EH (cell line): ENCODE measurements around the gene RPL29.

Source experiments
- DNase-seq: peaks from one replicate; pipeline ENCODE4 v3.0.0-alpha.2; 2015; ENCODE audit warnings: low read depth

Gene RPL29

DNA sequence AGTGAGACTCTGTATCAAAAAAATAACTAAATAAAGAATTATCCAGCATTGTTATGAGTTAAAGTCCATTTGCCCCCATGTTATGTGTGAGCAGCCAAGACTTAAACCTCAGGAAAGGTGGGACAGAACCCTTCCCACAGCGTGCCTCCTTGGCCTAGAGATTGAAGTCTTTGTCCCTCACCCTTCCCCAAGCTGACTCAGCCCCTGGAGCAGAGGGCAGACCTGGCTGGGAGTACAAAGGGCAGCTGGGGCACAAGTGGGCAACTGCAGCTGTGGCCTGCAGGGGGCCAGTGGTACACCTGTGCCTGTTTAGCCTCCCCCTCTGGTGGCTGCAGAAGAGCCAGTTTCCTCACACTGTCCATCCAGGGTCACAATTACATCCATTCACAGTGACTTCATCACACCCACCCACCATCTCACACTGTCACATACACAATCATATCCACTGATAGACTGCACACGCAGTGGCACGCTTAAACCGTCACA, 13.3 kb downstream of the RPL29 start:
- no peak for DNase-seq

DNA sequence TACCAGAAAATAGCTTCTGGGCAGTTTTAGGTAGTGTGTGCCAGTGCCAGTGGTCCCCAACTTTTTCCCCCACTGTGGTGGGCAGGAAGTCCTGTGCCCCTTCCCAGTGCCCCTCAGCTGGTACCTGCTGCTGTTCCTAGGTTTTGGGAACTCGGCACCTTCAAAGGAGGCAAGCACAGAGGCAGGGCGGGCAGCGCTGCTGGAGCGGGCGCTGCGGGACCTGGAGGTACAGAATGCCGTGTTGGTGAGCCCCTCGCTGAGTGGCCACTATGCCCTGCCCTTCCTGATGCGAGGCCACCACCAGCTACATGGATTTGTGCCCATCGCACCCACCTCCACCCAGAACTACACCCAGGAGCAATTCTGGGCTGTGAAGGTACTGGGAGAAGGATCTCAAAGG, 15.4 kb downstream of the RPL29 start:
- no peak for DNase-seq

DNA sequence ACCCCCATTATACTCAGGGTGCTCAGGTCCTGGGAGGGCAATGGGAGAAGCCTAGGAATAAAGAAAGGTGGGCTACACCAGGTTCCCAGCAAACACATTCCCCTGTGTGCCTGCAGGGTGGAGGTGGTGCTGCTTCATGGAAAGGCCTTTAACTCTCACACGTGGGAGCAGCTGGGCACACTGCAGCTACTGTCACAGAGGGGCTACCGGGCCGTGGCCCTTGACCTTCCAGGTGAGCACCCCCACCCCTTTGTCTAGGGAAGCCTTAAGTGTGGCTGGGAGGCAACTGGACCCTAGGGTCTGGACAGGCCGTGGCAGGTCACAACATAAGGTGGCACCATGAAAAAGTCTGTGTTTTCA, 17.6 kb downstream of the RPL29 start:
- DNase-seq: no peak

DNA sequence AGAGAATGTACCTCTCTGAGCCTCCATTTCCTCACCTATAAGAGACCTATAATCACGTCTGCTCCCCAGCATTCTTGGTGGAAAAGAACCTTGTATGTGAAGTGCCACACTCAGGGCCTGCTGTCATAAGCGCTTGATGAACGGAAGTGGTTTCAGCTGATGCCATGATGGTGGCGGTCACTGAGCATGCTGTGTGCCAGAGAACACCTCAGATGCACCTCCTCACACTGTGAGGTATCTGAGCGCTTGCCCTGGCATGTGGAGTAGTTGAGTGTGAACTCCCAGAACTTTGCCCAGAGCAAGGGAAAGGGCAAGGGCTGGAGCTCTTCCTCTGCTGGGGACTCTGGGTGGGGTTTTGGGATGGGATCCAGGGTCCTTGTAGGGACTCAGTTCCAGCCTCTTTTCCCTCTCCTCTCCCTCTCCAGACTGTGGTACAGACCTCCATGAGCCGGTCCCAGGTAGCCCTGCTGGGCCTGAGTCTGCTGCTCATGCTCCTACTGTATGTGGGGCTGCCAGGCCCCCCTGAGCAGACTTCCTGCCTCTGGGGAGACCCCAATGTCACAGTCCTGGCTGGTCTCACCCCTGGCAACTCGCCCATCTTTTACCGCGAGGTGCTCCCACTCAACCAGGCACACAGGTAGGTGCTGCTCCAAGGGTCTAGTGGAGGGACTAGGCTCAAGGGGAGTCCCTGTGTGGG, 18.1 kb downstream of the RPL29 start:
- DNase-seq: no peak

DNA sequence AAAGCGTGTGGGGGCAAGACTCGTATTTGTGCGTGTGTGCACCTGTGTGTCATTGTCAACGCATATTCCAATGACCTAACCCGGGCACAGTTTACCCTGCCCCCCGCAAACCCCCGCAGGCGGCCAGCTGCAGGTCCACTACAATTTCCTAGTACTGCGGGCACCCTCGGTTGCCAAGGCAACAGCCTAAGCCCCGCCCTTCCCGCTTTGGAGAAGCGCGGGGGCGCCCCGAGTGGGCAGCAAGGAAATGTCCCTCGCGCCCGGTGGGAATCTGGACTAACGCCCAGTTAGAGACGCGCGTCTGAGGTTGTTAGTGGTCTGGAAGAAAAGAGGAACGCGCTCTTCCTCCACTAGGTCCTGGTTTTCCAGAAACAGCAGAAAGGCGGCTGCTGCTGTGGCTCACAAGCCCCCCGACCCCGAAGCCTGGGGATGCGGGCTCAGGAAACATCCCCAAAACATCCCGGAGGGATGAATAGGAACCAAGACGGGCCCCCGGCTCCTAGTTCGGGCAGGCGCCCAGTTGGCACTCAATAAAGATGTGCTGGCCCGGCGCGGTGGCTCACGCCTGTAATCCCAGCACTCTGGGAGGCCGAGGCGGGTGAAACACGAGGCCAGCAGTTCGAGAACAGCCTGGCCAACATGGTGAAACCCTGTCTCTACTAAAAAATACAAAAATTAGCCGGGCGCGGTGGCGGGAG, 19.7 kb downstream of the RPL29 start:
- peak; percentile 73 for DNase-seq

DNA sequence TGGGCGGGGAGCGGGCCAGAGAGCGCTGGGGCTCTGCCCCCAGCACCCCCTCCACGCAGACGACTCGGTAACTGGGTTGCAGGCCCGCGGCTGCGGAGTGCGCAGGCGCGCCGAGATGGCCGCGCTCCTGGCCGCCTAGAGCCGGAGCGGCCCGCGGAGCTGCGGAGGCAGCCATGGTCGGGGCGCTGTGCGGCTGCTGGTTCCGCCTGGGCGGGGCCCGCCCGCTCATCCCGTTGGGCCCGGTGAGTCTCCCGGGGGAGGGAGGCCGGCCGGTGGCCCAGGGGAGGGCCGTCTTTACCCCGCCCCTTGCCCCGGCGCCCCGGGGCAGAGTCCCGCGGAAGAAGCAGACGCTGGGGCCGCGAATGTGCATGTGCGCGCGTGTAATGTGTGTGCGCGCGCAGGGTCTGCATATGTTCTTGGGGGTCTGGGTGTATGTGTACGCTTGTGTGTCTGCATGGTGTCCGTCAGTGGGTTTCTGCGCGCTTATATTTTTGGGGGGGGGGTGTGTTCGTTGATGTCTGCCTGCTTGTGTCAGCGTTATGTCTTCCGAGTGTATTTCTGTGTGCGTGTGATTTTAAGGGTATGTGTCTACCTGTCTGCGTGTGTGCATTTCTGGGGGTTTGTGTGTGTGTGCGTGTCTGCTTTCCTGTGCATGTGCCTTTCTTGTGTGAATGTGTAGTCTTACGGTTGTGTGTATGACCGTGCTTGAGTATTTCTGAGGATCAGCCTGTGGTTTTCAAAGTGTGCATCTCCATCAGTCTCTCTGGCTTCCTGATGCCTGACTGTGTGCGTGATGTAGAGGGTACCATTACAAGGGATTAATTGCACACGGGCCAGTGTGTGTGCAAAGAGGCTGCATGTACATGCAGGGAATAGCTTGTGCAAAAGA, 20.5 kb downstream of the RPL29 start, which contains the start of gene ABHD14A:
Gene ABHD14A, plus strand, starts transcription at position 102 of the 889 bp plus-strand sequence. Its CDS starts 72 bp downstream, at position 174.
- peak; percentile 73 for DNase-seq

DNA sequence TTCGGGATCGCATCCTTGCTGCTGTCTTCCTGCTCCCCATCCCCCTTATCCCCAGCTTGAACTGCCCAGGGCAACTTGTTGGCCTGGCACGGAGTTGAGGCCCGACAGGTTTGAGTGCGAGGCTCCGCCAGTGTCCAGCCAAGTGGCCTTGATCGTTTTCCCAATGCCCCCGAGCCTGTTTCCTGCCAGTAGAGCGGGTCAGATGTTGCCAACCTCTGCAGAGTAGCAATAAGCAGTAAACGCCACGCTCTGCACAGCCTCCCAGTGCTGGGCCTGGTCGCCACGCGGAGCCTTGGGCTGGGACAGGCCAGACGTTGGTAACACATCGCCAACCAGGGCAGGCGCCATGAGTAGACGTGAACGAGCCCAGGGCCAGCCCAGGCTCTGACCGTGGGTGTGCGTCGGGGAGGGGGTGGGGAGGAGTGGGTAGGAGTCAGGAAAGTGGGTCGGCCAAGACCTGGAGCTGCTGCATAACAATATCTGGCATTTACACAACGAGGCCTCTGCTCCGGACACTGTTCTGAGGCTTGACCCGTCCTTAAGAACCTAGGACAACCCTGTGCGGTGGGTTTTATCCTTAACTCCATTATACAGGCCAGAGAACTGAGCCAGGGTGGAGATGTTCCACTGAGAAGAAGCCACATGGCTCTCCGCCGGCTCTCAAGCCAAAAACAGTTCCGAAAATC, 21.3 kb downstream of the RPL29 start:
- DNase-seq: no peak

DNA sequence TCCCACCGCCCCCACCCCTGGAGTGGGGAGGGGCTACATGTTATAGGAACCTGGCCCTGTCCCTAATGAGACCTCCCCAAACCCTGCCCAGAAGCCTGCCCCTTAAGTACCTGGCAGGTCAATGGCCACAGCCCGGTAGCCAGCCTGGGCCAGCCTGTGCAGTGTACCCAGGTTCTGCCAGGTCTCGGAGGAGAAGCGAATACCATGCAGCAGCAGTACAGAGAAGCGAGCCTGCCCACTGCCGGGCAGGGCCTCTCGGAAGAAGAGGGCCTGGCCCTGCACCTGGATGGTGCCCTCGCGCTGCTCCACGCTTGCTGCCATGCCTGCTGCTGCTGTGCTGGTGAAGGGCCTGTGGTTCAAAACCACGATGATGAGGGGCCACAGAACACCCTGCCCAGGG, 24.3 kb downstream of the RPL29 start:
- no peak for DNase-seq

DNA sequence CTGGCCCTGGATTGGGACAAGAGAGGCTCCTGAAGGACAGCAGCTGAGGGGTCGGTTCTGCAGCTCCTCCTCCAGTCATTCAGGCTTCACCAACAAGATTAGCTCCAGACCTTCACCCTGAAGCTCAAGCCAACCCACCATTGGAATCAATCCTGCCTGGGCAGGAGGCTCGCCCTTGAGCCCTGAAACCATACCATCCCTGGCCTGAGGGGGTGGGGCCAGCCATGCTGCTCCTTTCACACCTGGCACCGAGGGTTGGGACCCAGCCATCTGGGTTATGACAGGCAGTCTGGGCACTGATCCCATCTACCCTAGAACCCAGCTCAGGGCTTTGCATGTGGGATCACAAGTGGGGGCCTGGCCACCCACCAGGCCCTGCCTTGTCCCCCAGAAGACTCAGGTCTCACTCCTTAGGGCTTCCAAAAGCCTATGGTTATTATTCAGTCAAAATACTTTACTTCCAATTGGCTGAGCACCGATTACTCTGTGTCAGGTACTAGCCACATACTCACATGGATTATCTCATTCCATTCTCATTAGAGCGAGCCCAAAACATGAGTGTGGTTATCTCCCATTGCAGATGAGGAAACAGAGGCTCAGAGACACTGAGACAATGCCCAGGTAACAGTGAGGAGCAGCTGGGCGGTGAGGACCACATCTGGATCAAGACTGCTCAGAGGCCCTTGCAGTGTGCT, 24.9 kb downstream of the RPL29 start:
- no peak for DNase-seq

DNA sequence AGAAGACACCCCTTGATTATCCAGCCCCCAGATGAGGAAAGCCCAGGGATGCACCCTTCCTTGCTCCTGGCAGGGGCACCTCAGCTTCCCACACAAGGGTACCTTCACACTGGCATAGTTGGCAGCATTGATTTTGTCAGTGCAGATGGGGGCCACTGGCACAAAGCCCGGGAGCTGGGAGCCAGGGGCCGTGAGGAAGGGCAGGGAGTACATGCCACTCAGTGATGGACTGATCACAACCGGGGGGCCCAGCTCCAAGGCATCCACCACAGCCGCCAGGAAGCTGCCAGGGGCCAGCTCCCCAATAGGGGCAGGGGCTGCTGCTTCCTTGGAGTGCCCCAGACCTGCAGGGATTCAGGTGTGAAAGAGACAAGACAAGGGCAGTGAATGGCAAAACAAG, 25.9 kb downstream of the RPL29 start:
- DNase-seq: no peak

DNA sequence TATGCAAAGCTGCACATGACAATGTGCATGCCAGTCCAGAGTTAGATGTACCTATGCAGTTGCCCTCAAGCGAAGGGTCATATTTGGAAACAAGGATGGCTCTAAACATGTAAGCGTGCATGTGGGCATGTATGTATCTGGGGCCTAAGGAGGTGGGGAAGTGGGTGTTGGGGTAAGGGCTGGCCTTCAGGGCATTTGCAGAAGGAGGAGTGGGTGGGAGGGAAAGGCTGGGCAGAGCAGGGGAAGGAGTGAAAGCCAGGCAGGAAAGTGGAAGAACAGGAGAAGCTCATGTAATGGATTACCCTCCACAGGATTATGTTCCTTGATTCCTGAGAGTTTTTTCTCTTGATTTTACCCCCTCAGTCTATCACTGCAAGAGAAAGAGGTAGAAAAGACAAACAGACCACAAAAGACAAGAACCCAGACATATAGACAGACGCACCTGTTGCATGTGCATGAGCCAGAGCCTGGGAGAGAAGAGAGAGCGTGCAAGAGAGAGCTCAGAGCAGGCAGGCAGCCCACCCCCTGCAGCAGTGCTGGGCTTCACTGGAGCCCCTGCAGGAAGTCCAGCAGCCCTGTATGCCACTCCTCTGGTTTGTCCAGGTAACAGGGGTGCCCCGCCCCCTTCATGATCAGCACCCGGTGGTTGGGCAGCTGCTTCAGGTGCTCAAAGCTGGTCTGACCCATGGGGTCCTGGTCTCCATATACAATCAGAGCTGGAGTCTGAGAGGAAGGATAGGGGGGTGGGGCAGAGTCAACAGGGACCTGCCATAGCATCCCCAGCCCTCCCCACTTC, 26.6 kb downstream of the RPL29 start:
- no peak for DNase-seq

DNA sequence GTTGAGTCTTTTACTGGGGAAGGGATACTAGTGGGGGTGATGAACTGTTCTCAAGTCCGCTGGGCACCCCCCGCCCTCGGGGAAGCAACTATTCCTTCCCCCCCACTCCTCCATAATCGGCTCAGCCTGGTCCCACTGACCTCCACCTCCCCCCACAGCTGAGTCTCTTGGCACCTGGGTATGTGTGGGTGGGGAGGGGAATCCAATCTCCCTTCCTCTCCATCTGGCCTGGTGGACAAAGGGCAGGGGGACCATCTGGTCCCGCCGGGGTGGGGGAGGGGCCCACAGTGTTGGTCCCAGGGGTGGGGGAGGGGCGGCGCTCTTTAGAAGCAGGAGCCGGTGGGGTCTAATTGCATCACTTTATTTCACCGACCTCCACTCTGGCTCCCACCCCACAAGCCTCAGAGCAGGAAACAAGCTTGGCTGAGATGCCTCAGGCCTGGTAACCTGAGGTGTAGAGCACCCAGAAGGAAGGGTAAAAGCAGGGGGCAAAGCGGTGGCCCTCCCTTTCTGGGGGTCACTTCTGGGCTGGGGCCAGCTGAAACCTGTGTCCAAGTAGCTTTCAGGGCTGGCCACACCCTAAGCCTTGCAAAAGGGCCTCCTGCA, 27.4 kb downstream of the RPL29 start:
- DNase-seq: peak; percentile 21

DNA sequence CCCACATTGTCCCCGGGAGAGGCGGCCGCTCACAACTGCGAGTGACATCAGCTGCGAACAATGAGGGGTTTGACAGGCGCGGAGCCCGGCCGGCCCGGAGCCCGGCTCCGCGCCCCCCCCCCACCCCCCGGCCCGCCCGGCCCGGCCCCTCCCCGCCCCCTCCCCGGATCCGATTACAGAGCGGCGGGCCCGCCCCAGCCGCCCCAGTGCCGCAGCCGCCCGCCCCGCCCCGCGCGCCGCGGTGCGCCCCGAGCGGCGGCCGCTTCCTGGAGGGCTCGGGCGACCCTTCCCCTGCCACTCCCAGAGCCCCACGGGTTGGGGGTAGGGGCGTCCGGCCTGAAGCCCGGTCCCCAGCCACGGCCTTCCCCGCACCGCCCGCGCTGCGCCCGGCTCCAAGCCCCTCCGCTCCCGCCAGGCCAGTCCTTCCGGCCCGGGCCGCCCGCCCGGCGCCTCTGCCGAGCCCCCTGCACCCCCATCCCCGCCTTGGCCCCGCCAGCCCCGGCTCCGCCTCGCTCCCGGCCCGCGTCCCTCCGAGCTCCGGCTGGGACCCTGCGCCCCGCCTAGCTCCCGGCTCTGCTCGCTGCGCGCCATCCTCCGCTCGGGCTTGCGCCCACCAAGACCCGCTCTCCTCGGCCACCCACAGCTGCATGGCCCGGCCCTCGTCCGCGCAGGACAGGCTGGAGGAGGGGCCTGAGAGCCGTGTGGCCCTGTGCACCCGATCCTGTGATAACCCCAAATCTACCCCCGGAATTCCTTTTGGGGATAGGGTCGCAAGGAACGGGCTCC, 28.1 kb downstream of the RPL29 start, which contains the start of gene PCBP4:
Gene PCBP4, minus strand, starts transcription at position 71 of the 786 bp plus-strand sequence. CDS start 6,214 bp downstream, outside the sequence.
- peak; percentile 83 for DNase-seq

DNA sequence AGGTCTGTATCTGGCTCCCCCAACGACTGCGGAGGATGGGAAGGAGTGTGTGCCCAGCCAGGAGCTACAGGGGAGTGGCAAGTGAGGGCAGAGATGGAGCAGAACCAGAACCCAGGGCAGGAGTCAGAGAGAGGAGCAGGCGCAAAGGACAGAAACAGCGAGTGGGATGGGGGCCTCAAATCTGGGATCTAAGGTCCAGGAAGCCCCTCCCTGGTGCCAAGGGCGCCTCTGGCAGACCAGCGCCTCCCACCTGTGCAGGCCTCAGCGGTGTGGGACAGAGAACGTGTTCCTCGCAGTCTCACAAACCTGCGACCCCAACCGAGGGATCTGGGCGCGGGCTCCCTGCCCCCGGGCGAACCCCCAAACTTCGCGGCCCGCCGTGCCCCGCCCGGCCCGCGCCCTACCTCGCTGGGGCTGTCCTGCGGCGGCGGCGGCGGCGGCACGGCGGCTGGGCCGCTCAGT, 28.7 kb downstream of the RPL29 start:
- DNase-seq: no peak

DNA sequence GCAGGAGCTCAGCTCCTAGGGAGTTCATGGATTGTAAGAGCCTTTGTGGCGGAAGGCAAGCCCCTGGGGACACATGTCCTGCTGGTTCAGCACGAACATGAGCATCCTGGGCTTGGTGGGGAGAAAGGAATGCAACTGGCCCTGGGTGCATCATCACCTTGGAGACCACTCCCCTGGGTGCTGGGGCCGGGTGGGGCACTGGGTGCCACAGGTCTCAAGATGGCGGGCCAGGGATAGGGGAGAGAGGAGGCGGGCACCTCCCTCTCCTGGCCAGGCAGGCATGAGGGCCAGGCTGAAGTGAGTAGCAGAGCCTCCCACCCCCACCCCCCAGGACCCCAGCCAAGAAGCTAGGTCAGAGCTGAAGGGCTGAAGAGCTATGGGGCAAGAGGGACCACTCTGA, 29.2 kb downstream of the RPL29 start:
- DNase-seq: no peak

DNA sequence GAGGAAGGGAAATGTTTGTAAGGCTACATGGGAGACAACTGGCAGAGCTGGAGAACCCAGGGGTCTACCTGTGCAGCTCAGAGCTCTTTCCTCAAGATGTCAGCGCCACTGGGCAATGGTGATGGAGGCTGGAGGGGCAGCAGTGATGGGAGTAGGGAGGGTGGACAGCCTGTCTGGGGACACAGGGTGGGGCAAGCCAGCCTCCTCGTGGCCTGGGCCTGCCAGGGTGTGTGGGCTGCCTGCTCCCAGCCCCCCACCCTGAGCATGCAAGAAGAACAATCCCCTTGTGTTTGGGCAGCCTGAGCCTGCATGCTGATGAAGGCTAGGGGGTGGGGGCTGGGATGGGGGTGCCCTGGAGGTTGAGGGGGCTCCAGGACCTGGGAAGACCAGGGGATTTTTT, 29.7 kb downstream of the RPL29 start:
- DNase-seq: no peak

DNA sequence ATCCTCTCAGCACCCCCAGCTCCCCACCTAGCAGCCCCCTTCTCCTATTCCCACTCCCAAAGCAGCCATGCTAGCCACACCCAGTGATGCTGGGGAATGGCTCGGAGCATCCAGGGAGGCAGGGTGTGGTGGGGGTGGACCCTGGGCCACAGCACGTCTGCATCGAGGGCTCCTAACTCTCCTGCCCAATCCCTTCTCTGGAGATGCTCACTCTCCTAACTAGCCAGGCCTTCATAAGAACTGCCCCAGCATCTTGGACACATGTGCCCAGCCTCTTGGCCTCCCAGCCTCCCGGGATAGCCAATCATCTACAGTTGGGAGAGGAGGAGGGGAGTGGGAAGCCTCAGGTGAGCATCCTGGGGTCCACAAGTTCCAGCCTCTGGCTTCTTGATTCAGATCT, 31.2 kb downstream of the RPL29 start:
- DNase-seq: no peak

DNA sequence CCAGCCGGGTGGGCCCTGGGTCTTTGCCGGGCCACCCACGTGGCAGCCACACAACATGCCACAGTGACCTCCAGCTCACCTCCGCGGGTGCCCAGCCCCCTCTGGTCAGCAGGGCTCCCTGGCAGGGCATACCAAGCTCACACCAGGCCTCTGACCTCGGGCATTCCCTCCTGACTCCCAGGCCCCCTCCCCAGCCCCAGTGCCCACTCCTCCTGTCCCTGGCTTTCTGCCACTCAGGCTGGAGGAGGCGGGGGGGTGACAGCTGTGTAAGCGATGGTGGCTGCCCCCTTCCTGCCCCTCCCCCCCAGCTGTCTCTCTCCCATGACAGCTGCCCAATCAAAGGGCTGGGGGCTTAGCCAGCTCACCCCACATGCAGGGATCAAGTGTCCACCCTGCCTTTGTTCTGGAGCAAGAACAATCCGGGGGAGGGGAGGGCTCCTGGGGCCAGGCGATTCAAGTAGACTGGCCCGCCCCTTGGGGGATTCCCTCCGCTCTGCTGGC, 31.7 kb downstream of the RPL29 start:
- DNase-seq: no peak
